CD4-positive, CD25-positive, alpha-beta regulatory T cell (primary cell): ENCODE measurements around the gene AFDN. TPM values are rescaled to one million over a fixed set of nuclear protein-coding genes. Genes with fewer than 3 reads are reported as not detected.

ENCODE experiments used
- ATAC-seq, 2 donors: fragments of 150-1000 bp; cut with Tn5 transposase; one replicate each; pipeline ENCODE4 v1.10.0; 2021; ENCODE audit warnings: low read depth in 2 of 2, moderate number of reproducible peaks in 2 of 2, moderate library complexity in 1 of 2
- DNase-seq, 3 donors: peaks; one replicate each; pipeline versions ENCODE4 v3.0.0 to v3.0.0-alpha.2; 2012 to 2022; ENCODE audit warnings: mixed read lengths in 1 of 3
- H3K27ac ChIP-seq: one replicate; pipeline ENCODE4 v1.7.0; 2013; ENCODE audit warnings: mild to moderate bottlenecking, low read length; ENCODE audit not compliant: insufficient read depth, poor library complexity, severe bottlenecking
- H3K27me3 ChIP-seq: one replicate; pipeline ENCODE4 v1.7.0; 2013; ENCODE audit warnings: low read length; ENCODE audit not compliant: control insufficient read depth, insufficient read depth
- H3K36me3 ChIP-seq: one replicate; pipeline ENCODE4 v1.7.0; 2013; ENCODE audit warnings: mild to moderate bottlenecking, low read length, moderate library complexity; ENCODE audit not compliant: control insufficient read depth, insufficient read depth
- H3K4me1 ChIP-seq: 2 replicates; pipeline ENCODE4 v1.7.0; 2013; ENCODE audit warnings: mild to moderate bottlenecking, low read length; ENCODE audit not compliant: insufficient read depth, control insufficient read depth, poor library complexity, severe bottlenecking
- H3K4me3 ChIP-seq: one replicate; pipeline ENCODE4 v1.7.0; 2013; ENCODE audit warnings: low read depth, mild to moderate bottlenecking, low read length, moderate library complexity
- H3K9me3 ChIP-seq, 2 experiments: 1 replicate in 1 of 2; 2 replicates in 1 of 2; pipeline ENCODE4 v1.7.0; 2013; ENCODE audit warnings: low read length in 2 of 2, mild to moderate bottlenecking in 1 of 2, moderate library complexity in 1 of 2; ENCODE audit not compliant: control insufficient read depth in 2 of 2
- H3K27ac Mint-ChIP-seq, 3 donors: one replicate each; pipeline ENCODE4 v1.8.0; 2020 to 2022; ENCODE audit warnings: mild to moderate bottlenecking in 3 of 3, mixed read lengths in 3 of 3, moderate library complexity in 2 of 3
- H3K27me3 Mint-ChIP-seq: one replicate; pipeline ENCODE4 v1.8.0; 2022; ENCODE audit warnings: mild to moderate bottlenecking, mixed read lengths
- H3K36me3 Mint-ChIP-seq: one replicate; pipeline ENCODE4 v1.8.0; 2020; ENCODE audit warnings: mixed read lengths
- H3K4me1 Mint-ChIP-seq, 4 donors: one replicate each; pipeline ENCODE4 v1.8.0; 2020 to 2022; ENCODE audit warnings: mixed read lengths in 4 of 4, mild to moderate bottlenecking in 1 of 4
- H3K4me3 Mint-ChIP-seq, 4 donors: one replicate each; pipeline ENCODE4 v1.8.0; 2020 to 2022; ENCODE audit warnings: mild to moderate bottlenecking in 4 of 4, mixed read lengths in 4 of 4, moderate library complexity in 3 of 4
- H3K9me3 Mint-ChIP-seq, 7 donors: one replicate each; pipeline ENCODE4 v1.8.0; 2020 to 2022; ENCODE audit warnings: mixed read lengths in 7 of 7, mild to moderate bottlenecking in 3 of 7, moderate library complexity in 2 of 7
- polyA plus RNA-seq, 4 donors: library from polyadenylated mRNA; unstranded; fragments of 300-500 nt; fragmentation: Illumina TruSeq; gene quantifications; one replicate each; pipeline ENCODE4 v1.2.3, GENCODE V29; 2021
- total RNA-seq: library from RNA; stranded (reverse); gene quantifications from one replicate; pipeline ENCODE4 v1.2.3, GENCODE V29; 2022

AFDN gene
- total and polyA plus RNA-seq, 5 donors from 2014 or later, result 2.0 to 39.9 (median 3.1) TPM

GRCh38 chr6:167987396-167988153 is 160.9 kb downstream of the AFDN start:
- no peak for DNase-seq
- Mint-ChIP-seq H3K27me3 (no peaks in the 10 kb centered on the region), H3K9me3 (peaks cover 0 to 2% (median 0%) of the 10 kb centered on the region in 7 donors), H3K4me3 (no peak overlapping the region), H3K27ac (peak overlapping the region in 1 of 3 donors; percentile 66), H3K36me3 (no peaks in the 10 kb centered on the region), H3K4me1 (no peaks in the 10 kb centered on the region)
- no peaks in the 10 kb centered on the region for H3K27me3 ChIP-seq
- no peak for ATAC-seq
- H3K36me3 ChIP-seq, result no peaks in the 10 kb centered on the region
- H3K4me1 ChIP-seq, result no peaks in the 10 kb centered on the region
- H3K27ac ChIP-seq, result no peak overlapping the region
- H3K9me3 ChIP-seq, result no peaks in the 10 kb centered on the region
- no peak overlapping the region for H3K4me3 ChIP-seq

DNA sequence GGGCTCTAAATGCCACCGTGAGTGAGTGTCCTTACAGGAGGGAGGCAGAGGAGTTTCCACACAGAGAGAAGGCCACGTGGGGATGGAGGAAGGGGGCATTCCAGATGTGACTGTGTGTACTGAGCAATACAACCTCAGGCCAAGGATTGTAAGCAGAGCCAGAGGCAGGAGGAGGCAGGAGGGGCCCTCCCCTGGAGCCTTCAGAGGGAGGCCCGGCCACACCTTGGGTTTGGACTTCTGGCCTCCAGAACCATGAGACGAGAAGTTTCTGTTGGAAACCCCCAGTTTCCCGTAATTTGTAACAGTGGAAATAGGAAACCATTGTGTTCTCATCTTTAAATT is 161.4 kb downstream of the AFDN start:
- H3K9me3 Mint-ChIP-seq, result peaks cover 0 to 2% (median 0%) of the 10 kb centered on the region in 7 donors
- Histone ChIP-seq H3K9me3 (no peaks in the 10 kb centered on the region), H3K27me3 (no peaks in the 10 kb centered on the region), H3K36me3 (no peaks in the 10 kb centered on the region), H3K4me1 (no peaks in the 10 kb centered on the region), H3K4me3 (no peak overlapping the region), H3K27ac (no peak overlapping the region)
- H3K27me3 Mint-ChIP-seq, result no peaks in the 10 kb centered on the region
- no peak overlapping the region for H3K27ac Mint-ChIP-seq
- ATAC-seq (no peak), DNase-seq (no peak)
- H3K36me3 Mint-ChIP-seq, result no peaks in the 10 kb centered on the region
- no peaks in the 10 kb centered on the region for H3K4me1 Mint-ChIP-seq
- no peak overlapping the region for H3K4me3 Mint-ChIP-seq

DNA sequence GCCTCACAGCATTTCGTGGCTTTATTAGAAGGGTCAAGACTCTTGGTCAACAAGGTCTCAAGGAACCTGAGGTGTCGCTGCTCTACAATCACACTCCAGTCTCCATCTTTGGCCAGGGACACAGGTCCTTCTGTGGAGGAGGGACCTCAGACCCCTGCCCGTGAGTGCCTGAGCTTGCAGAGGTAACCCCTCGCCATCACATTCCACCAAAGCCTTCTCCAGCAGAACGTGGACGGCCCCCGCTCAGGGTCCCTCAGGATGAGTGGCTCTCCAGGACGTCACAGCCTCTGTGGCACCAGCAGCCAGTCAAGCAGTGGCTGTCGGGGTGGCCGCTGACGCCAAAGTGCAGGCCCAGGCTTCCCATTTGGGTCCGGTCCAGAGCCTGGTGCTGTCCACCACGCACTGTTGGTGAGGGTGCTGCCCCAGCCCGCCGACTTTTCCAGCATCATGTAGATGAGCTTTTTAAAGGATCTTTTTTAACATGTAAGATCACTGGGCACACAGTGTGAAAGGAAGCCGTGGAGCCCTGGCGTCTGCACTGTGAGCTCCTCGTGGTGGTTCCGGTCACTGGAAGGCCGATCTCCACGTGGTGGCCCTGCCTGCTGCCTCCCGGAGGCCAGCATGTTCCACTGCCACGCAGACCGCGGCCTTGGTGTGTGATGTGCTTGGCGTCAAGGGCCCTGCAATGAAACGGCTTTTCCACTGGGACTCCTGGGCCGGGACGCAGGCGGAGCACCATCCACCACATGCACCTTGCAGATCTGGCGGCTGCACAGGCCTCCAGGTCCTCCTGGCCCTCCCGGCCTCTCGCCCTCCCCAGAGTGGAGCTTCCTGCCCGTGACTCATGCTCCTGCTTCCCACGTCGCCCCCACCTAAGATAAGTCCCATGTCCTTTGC is 162.5 kb downstream of the AFDN start:
- no peaks in the 10 kb centered on the region for H3K4me1 ChIP-seq
- H3K27ac Mint-ChIP-seq, result no peak overlapping the region
- no peaks in the 10 kb centered on the region for H3K9me3 ChIP-seq
- peaks cover 0 to 2% (median 0%) of the 10 kb centered on the region in 7 donors for H3K9me3 Mint-ChIP-seq
- H3K27me3 Mint-ChIP-seq, result no peaks in the 10 kb centered on the region
- H3K27ac ChIP-seq, result no peak overlapping the region
- no peaks in the 10 kb centered on the region for H3K36me3 ChIP-seq
- no peak overlapping the region for H3K4me3 ChIP-seq
- ATAC-seq, result no peak
- no peaks in the 10 kb centered on the region for H3K36me3 Mint-ChIP-seq
- DNase-seq, result no peak
- no peak overlapping the region for H3K4me3 Mint-ChIP-seq
- no peaks in the 10 kb centered on the region for H3K4me1 Mint-ChIP-seq
- H3K27me3 ChIP-seq, result no peaks in the 10 kb centered on the region

GRCh38 chr6:167990016-167990945 is 163.6 kb downstream of the AFDN start:
- Histone ChIP-seq H3K27ac (no peak overlapping the region), H3K4me3 (no peak overlapping the region), H3K4me1 (no peaks in the 10 kb centered on the region), H3K27me3 (no peaks in the 10 kb centered on the region), H3K9me3 (no peaks in the 10 kb centered on the region), H3K36me3 (no peaks in the 10 kb centered on the region)
- no peak overlapping the region for H3K4me3 Mint-ChIP-seq
- DNase-seq (no peak), ATAC-seq (no peak)
- H3K27ac Mint-ChIP-seq, result no peak overlapping the region
- H3K36me3 Mint-ChIP-seq, result no peaks in the 10 kb centered on the region
- no peaks in the 10 kb centered on the region for H3K27me3 Mint-ChIP-seq
- H3K9me3 Mint-ChIP-seq, result peaks cover 0 to 2% (median 0%) of the 10 kb centered on the region in 7 donors
- H3K4me1 Mint-ChIP-seq, result no peaks in the 10 kb centered on the region

GRCh38 chr6:167993169-167993568 is 166.5 kb downstream of the AFDN start:
- H3K4me3 Mint-ChIP-seq, result peak overlapping the region in 1 of 4 donors; percentile 28
- Histone ChIP-seq H3K4me1 (no peaks in the 10 kb centered on the region), H3K9me3 (no peaks in the 10 kb centered on the region), H3K27ac (no peak overlapping the region), H3K36me3 (no peaks in the 10 kb centered on the region), H3K27me3 (no peaks in the 10 kb centered on the region), H3K4me3 (no peak overlapping the region)
- no peaks in the 10 kb centered on the region for H3K27me3 Mint-ChIP-seq
- H3K9me3 Mint-ChIP-seq, result peaks cover 0 to 2% (median 0%) of the 10 kb centered on the region in 7 donors
- DNase-seq (no peak), ATAC-seq (no peak)
- H3K4me1 Mint-ChIP-seq, result no peaks in the 10 kb centered on the region
- no peak overlapping the region for H3K27ac Mint-ChIP-seq
- peaks cover 3% of the 10 kb centered on the region for H3K36me3 Mint-ChIP-seq

GRCh38 chr6:167993831-167994230 is 167.1 kb downstream of the AFDN start:
- Mint-ChIP-seq H3K27ac (no peak overlapping the region), H3K9me3 (peaks cover 0 to 2% (median 0%) of the 10 kb centered on the region in 7 donors), H3K27me3 (no peaks in the 10 kb centered on the region), H3K4me3 (peak overlapping the region in 1 of 4 donors; percentile 51), H3K36me3 (peaks cover 3% of the 10 kb centered on the region), H3K4me1 (no peaks in the 10 kb centered on the region)
- Histone ChIP-seq H3K4me3 (no peak overlapping the region), H3K27ac (no peak overlapping the region), H3K36me3 (no peaks in the 10 kb centered on the region), H3K9me3 (no peaks in the 10 kb centered on the region), H3K4me1 (no peaks in the 10 kb centered on the region), H3K27me3 (no peaks in the 10 kb centered on the region)
- no peak for DNase-seq
- no peak for ATAC-seq

DNA sequence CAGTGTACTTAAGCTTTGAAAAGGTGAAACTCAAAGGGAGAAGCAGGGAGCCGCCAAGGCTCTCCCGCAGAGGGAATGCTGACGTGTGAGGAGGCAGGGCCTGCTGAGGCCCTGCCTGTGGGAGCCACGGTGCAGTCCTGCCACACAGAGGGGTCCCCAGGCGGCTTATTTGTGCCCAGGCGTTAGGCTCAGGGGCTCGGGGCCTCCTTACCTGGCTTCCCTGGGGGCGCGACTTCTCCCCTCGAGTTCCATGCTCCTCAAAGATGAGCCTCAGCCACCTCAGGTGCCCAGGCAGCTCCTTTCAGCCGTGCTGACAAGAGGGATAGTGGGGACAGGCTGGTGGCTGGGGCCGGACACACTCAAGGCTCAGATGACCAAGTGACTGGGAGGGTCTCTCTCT is 168.6 kb downstream of the AFDN start:
- no peak overlapping the region for H3K27ac ChIP-seq
- Mint-ChIP-seq H3K4me1 (no peaks in the 10 kb centered on the region), H3K4me3 (no peak overlapping the region), H3K27ac (no peak overlapping the region), H3K36me3 (peaks cover 3% of the 10 kb centered on the region), H3K27me3 (no peaks in the 10 kb centered on the region), H3K9me3 (peaks cover 0 to 2% (median 0%) of the 10 kb centered on the region in 7 donors)
- H3K27me3 ChIP-seq, result no peaks in the 10 kb centered on the region
- no peak overlapping the region for H3K4me3 ChIP-seq
- no peaks in the 10 kb centered on the region for H3K4me1 ChIP-seq
- ATAC-seq, result no peak
- no peaks in the 10 kb centered on the region for H3K36me3 ChIP-seq
- DNase-seq, result no peak
- H3K9me3 ChIP-seq, result no peaks in the 10 kb centered on the region
